GM18520 (cell line): ENCODE results near the gene NGDN.
"Not testable (repeated sequence)": the region's sequence is repeated elsewhere in the genome, so short reads cannot be mapped to it uniquely, and the experiment has no call there.

Experiments used
- ATAC-seq: cut with Tn5 transposase; IDR thresholded peaks from one replicate; pipeline ENCODE4 v1.9.1; 2021; ENCODE audit not compliant: unreplicated experiment

NGDN gene

DNA sequence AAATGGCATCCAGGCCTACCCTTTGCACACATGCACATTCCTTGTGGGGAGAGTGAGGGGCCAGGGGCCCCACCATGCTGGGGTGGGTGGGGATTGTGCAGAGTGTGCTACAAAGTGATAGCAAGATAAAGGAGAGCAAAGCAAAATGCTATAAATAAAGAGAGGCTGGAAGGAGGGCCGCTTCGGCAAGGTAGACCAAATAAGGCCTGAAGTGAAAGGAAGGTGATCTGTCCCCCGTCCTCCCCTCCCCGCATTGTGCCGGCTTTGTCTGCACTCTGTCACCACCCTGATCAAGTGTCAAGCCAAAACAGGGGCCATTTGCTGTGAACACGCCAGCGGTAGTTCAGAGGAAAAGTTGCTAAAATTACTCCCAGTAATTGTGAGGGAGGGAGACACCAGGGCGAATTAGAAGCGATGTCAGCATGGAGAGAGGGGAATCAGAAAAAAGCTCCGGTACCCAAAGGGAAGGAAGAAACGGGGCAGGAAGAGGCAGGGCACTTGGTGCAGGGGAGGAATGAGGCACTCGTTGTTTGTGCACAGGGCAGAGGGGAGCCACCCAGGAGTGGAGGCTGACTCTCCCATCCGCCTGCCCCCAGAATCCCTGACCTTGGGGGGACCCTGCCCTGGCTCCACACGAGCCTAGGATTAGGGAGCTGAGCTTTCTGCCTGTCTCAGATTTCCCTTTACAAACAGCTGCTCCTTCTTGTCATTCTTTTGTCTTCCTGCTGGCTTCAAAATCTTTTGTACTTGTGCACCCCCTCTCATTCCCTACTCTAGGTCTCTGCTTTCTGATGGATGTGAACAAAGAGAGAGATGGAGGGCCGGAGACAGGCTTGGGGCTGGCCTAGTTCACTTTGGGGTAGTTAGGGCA lies 31.2 kb upstream of the NGDN start:
- no peak for ATAC-seq

DNA sequence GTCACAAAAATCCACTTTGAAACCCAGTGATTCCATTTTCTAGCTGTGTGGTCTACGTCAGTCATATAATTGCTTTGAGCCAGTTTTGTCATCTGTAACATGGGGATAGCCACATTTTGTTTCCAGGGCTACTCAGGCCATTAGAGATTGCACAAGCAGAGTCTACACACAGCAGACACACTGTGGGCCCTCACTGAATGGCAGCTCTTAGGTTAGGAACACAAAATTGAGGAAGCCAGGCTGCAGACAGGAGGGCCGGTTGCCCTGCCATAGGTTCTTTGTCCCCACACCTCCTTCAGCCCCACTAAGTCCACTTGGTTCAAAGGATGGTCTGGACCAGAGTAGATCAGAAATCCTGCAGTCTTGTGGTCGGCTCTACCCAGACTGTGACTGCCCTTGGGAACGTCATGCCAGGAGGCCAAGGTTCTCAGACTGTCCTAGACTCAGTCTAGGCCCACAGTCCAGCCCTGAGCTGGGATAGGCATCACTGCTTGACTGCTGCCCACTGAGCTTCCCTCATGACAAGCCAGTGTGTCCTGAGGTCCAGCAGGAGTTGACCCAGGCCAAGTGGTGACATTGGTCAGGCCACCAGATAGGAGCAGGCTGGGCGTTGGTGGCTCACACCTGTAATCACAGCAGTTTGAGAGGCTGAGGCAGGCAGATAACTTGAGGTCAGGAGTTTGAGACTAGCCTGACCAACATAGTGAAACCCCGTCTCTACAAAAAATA lies 30.2 kb upstream of the NGDN start:
- no peak for ATAC-seq

DNA sequence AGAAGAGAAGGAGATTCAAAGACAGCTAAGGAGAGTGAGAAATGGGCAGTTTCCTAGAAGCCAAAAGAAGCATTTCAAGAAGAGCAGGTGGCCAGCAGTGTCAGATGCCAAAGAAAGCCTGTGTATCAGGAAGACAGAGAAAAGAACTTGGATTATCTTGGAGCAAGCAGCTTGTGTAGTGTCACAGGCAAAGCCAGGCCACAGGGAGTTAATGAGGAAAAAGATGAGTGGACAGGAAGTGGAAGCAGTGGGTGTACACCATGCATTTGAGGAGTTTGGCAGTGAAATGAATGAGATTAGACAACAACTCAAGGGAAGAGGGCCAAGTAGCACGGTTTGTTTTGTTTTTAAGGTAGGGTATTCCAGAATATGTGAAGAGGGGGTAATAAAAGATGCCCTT lies 28.4 kb upstream of the NGDN start:
- no peak for ATAC-seq

GRCh38 chr14:23442721-23443356 lies 26.7 kb upstream of the NGDN start:
- ATAC-seq, result no peak

DNA sequence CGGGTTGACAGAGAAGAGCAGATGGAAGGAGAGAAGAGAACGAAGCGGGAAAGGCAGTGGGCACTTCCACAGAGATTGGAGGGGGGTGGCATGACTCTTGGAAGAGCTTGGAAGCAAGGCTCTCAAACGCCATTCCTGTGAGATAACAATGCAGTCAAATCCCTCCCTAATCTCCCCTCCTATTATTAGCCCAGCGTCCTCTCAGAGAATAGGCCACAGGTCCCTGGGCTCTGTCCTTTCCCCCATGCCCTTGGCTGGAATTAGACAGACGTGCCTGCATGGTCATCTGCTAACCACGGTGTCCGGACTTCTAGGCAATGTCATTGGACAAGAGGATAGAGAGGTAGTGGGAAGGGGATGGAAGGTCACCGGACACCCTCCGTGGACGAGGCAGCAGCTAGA lies 26.1 kb upstream of the NGDN start:
- ATAC-seq, result no peak

GRCh38 chr14:23443881-23444280 lies 25.6 kb upstream of the NGDN start:
- no peak for ATAC-seq

DNA sequence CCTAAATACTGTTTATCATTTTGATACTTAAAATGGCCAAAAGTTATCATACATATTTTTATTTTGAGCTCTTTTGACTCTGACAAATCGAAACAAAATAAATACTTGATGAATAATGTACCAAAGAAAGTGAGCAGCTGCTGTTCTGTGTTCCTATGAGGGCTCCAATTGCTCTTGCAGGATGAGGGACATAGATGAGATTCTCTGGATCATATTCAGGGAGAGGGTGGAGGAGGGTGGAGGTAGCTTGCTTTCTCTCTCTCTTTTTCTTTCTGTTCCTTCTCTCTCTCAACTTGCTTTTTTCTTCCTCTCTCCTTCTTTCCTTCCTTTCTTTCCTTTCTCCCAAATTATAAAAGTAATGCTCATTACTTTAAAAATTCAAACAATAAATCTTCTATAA lies 25.2 kb upstream of the NGDN start:
- no peak for ATAC-seq

GRCh38 chr14:23445773-23446172 lies 23.7 kb upstream of the NGDN start:
- ATAC-seq, result no peak

GRCh38 chr14:23446291-23446851 lies 23.1 kb upstream of the NGDN start:
- ATAC-seq, result no peak

DNA sequence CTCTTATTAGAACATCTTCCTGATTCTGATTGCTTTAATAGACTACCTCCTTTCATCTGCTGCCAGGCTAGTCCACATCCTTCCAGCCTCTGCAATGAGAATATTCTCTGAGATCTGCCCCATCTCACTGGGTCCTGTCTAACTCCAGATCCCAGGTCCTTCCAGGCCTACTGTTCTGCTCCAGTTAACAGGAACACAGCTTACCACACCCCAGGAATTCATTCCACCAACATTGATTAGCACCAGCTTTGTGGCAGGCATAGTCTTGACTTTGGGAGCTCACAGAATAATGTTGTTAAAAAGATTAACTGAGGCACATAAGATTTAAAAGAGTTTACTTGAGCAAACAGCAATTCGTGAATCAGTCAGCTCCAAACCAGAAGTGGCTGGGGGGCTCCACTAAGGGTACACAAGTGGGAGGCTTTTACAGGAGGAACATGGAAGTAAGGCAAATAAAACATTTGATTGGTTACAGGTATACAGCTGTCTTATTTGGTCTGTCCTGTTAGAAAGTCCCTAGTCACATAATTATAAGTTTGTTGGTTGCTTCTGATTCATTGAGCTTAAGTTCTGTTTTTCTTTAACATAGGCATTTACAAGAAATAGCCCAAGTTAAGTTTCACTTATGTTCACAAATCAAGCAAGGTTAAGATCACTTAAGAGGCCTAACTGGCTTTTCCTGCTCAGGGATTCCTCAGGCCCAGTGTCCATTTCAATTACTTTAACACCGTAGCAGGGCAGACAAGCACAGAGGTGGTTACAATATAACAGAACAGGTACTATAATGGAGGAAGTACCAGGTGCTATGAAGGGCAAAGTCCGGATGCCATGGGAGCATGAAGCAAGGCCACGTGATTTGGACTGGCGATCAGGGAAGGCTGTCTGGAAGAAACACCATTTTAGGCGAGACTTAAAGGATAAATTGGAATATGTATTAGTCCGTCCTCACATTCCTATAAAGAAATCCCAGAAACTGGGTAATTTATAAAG lies 21.8 kb upstream of the NGDN start:
- ATAC-seq, result no peak

GRCh38 chr14:23449314-23449713 lies 20.2 kb upstream of the NGDN start:
- ATAC-seq, result no peak

GRCh38 chr14:23450379-23450778 lies 19.1 kb upstream of the NGDN start:
- ATAC-seq, result no peak

- ATAC-seq, result no peak
These were observed 17.3 kb upstream of the NGDN start for GRCh38 chr14:23452237-23452636.

- no peak for ATAC-seq
These were observed 15.1 kb upstream of the NGDN start for GRCh38 chr14:23454445-23454856.

DNA sequence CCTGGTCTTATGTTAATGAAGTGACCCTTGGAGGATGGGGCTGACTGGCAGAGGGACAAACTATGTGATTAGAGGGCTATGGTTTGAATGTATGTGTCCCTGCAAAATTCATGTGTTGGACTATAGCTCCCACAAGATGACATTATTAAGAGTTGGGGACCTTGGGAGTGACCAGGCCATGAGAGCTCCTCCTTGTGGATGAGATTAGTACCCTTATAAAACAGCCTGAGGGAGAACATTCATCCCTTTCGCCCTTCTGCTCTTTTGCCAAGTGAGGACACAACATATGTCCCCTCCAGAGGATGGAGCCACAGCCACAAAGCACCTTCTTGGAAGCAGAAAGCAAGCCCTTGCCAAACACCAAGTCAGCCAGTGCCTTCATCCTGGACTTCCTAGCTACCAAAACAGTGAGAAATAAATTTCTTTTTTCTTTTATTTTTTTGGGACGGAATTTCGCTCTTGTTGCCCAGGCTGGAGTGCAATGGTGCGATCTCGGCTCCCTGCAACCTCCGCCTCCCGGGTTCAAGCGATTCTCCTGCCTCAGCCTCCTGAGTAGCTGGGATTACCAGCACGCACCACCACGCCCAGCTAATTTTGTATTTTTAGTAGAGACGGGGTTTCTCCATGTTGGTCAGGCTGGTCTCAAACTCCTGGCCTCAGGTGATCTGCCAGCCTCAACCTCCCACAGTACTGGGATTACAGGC lies 12.5 kb upstream of the NGDN start:
- ATAC-seq, result not testable (repeated sequence)

DNA sequence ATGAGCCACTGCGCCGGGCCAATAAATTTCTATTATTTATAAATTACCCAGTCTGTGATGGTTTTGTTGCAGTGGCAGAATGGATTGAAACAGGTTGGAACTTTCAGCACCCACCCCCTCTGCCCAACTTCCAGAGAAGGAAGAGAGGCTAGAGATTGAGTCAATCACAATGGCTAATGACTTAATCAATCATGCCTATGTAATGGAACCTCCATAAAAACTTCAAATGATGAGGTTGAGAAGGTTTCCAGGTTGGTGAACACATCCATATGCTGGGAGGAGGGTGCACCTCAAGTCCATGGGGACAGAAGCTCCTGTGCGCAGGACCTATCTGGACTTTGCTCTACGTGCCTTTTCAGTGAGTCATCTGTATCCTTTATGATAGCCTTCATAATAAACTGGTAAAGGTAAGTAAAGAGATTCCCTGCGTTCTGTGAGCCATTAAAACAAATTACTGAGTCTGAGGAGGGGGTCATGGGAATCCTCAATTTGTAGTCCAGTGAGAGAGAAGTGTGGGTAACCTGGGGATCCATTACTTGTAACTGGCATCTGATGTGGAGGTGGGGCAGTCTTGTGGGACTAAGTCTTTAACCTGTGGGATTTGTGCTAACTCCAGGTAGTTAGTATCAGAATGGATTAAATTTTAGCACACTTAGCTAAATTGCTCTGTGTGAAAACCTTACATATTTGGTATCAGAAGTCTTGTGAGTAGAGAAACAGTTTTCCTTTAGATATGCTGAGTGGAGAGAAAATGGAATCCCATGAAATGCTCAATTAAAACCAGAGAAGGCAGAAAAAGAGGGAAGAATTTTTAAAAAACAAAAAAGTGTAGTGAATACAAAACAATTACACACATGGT lies 11.7 kb upstream of the NGDN start:
- no peak for ATAC-seq

DNA sequence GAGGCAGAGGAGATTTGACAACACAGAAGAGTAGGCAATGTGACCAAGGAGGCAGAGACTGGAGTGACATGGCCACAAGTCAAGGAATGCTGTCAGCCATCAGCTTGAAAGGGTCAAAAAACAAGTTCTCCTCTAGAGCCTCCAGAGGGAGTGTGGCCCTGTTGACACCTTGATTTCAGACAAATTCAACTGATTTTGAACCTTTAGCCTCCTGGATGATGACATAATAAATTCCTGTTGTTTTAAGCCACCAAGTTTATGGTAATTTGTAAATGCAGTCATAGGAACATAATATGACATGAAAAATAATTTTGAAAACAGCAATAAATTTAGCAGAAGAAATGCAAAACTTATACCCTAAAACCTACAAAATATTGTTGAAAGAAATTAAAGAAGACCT lies 8.5 kb upstream of the NGDN start:
- no peak for ATAC-seq

DNA sequence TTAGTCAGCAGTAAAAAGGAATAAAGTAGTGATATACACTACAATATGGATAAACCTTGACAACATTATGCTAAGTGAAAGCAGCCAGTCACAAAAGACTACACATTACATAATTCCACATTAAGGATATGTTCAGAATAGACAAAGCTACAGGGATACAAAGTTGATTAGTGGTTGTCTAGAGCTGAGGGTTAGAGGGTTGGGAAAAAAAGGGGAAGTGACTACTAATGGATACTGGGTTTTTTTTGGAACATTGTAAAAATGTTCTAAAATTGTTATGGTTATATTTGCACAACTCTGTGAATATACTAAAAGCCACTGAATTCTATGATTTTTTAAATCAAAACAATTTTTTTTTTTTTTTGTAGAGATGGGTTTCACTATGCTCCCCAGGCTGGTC lies 4.8 kb upstream of the NGDN start:
- no peak for ATAC-seq

GRCh38 chr14:23465261-23465660 lies 4.2 kb upstream of the NGDN start:
- ATAC-seq, result no peak
